ENCODE measurements around the gene SHISA7. TPM values are rescaled to one million over a fixed set of nuclear protein-coding genes. Genes with fewer than 3 reads are reported as not detected.

Gene SHISA7
- total and polyA plus RNA-seq, 2 experiments from 2014 or later, result not detected

DNA sequence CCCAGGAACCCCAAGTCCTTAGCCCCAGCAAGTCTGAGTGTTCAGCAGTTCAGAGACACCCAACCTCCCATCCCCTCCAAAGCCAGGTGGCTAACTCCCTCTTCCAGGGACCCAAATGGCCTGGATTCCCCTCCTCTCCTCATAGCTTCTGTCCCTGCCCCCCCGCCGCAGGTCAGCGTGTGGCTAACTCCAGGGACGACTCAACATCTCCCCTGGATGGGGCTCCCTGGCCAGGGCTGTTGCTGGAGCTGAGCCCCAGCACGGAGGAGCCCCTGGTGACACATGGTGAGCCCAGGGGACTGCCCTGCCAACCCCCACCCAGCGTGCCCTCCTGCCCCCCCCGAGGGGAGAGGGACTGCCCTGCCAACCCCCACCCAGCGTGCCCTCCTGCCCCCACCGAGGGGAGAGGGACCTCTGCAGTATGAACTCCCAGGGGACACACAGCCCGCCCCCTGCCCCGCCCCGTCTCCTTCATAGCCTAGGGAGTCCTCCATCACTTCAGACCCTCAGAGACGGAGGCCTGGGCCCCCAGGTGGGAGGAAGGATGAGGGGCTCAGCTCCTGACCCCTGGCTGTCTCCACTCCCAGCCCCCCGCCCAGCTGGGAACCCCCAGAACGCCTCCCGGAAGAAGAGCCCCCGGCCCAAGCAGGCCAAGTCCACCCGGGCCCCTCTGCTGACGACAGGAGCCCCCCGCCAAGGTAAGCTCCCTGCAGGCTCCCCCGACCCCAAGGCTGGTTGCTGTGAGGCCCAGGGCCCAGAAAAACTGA, 46.8 kb upstream of the SHISA7 start:
- H3K27ac ChIP-seq, result no peak overlapping the region
- H3K4me3 ChIP-seq, result no peak overlapping the region
- H3K9me3 ChIP-seq (ENCODE audit: low read depth), result no peaks in the 10 kb centered on the region
- TF ChIP-seq, protein P1, sequence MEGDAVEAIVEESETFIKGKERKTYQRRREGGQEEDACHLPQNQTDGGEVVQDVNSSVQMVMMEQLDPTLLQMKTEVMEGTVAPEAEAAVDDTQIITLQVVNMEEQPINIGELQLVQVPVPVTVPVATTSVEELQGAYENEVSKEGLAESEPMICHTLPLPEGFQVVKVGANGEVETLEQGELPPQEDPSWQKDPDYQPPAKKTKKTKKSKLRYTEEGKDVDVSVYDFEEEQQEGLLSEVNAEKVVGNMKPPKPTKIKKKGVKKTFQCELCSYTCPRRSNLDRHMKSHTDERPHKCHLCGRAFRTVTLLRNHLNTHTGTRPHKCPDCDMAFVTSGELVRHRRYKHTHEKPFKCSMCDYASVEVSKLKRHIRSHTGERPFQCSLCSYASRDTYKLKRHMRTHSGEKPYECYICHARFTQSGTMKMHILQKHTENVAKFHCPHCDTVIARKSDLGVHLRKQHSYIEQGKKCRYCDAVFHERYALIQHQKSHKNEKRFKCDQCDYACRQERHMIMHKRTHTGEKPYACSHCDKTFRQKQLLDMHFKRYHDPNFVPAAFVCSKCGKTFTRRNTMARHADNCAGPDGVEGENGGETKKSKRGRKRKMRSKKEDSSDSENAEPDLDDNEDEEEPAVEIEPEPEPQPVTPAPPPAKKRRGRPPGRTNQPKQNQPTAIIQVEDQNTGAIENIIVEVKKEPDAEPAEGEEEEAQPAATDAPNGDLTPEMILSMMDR (IDR thresholded peaks at IDR 0.05; ENCODE audit: low read depth, low read length), result no peak
- no peak for DNase-seq (ENCODE audit: low read depth in 1 of 2, low spot score in 1 of 2)
- no peaks in the 10 kb centered on the region for H3K36me3 ChIP-seq
- H3K4me1 ChIP-seq (ENCODE audit: low read depth), result peaks cover 23% of the 10 kb centered on the region
- H3K27me3 ChIP-seq, result no peaks in the 10 kb centered on the region

DNA sequence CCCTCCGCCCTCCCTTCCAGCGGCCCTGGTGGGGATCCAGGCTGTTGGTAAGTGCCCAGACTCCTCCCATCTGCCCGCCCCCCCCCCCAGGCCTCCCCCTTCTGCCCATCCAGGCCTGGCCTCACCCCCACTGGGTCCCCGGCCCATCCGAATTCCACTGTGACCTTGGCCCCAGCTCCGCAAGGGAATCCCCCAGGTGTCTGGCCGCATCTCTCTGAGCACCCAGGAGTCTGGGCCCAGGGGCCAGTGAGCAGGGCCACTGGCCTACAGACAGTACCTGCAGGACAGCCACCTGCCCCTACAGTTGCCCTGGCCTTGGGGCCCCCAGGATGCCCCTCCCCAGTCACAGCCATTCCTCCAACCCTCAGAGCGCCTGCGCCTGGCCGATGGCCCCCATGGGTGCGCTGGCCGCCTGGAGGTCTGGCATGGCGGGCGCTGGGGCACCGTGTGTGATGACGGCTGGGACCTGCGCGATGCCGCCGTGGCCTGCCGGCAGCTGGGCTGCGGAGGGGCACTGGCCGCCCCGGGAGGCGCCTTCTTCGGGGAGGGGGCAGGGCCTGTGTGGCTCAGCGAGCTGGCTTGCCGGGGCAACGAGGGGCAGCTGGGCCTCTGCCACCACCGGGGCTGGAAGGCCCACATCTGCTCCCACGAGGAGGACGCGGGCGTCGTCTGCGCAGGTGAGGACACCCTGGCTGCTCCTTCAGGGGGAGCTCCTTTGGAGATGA, 46.0 kb upstream of the SHISA7 start:
- no peak overlapping the region for H3K27ac ChIP-seq
- no peaks in the 10 kb centered on the region for H3K36me3 ChIP-seq
- no peaks in the 10 kb centered on the region for H3K27me3 ChIP-seq
- no peaks in the 10 kb centered on the region for H3K9me3 ChIP-seq (ENCODE audit: low read depth)
- TF ChIP-seq, protein P1 (IDR thresholded peaks at IDR 0.05; ENCODE audit: low read depth, low read length), result no peak
- peaks cover 23% of the 10 kb centered on the region for H3K4me1 ChIP-seq (ENCODE audit: low read depth)
- peak in 1 of 2 donors; percentile 38 for DNase-seq (ENCODE audit: low read depth in 1 of 2, low spot score in 1 of 2)
- no peak overlapping the region for H3K4me3 ChIP-seq

DNA sequence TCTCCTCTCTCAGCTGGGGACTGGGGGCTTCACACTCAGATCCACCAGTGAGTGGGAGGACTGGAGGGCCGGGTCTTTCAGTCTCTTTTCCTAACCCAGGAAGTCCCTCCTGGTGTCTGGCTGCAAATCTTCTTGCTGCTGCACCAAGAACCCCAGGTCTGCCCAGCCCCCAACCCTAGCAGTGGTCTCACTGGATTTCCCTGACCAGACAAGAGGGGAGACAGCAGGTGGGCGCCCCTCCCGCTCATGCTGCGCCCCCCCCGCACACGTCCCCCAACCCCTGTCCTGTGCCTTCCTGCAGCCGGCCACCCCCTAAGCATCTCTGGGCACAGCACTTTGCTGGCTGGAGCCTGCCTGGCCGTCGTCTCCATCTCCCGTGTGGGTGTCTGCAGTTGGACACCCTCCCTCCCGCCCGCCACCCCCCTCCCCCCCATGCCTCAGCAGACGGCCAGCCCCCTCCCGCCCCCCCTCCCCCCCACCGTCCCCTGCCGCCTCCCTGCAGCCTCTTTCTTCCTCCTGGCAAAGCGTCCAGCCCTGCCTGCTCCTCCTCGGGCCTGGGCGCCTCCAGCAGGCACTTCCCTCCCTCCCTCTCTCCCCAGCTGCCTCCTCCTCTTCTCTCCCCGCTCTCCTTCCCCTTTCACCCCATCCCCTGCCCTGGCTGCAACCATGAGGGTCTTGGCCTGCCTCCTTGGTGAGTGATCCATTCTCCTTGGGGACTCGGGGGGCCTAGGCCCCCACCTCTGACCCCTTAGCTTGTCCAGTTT, 45.0 kb upstream of the SHISA7 start, which contains the start of gene SSC5D:
Gene SSC5D (plus strand): TSS at position 513 of the 764 bp plus-strand sequence. CDS start 154 bp downstream, at position 667.
- Histone ChIP-seq H3K36me3 (no peaks in the 10 kb centered on the region), H3K4me1 (ENCODE audit: low read depth) (peaks cover 23% of the 10 kb centered on the region), H3K27ac (peak within 1 kb of the TSS; percentile 90), H3K4me3 (no peak within 1 kb of the TSS), H3K27me3 (no peaks in the 10 kb centered on the region), H3K9me3 (ENCODE audit: low read depth) (no peaks in the 10 kb centered on the region)
- TF ChIP-seq, protein P1 (IDR thresholded peaks at IDR 0.05; ENCODE audit: low read depth, low read length), result no peak
- peak in 1 of 2 donors; percentile 76 for DNase-seq (ENCODE audit: low read depth in 1 of 2, low spot score in 1 of 2)

DNA sequence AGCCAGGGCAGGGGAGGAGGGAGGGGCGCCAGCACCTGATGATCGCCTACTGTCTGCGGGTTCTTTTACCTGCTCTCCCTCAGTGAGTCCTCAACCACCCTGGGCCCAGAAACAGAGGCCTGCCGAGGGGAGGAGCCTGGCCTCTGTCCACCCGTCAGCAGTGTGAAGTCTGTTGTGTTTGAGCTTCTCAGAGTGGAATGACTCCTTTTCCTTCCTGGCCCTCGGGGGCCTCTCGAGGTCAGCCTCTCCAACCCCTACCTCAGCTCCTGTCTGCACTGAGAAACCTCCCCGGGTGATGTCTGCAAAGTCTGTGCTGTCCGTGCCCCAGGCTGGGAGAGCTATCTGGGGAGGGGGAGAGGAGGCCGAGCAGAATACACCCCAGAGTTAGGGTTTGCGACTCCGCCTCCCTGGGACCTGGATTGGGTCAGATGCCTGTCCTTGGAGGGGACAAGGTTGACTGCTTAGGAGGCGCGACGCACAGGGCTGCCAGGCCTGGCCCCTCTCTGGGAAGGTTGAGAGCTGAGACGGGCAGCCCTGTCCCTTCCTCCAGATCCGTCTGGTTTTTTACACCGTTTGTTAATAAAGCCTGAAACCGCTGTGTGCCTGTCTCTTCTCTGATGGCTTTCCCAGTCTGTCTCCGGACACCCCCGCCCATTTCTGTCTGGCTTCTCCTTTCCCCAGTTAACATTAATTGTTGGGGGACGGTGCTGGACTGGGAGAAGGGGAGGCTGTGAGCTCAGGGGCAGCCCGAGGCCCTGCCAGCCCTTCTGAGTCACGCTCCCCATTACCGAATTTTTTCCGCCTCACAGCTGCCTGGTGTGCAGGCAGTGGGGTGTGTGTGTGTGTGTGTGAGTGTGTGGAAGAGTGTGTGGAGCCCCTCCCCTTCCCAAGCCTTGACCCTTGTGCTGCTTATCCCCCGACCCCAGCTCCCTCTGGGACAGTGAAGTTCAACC, 44.1 kb upstream of the SHISA7 start:
- H3K36me3 ChIP-seq, result no peaks in the 10 kb centered on the region
- peaks cover 23% of the 10 kb centered on the region for H3K4me1 ChIP-seq (ENCODE audit: low read depth)
- H3K9me3 ChIP-seq (ENCODE audit: low read depth), result no peaks in the 10 kb centered on the region
- peak; percentile 70 to 96 for DNase-seq (ENCODE audit: low read depth in 1 of 2, low spot score in 1 of 2)
- H3K27me3 ChIP-seq, result no peaks in the 10 kb centered on the region
- H3K27ac ChIP-seq, result peak overlapping the region; percentile 90
- TF ChIP-seq, protein P1 (IDR thresholded peaks at IDR 0.05; ENCODE audit: low read depth, low read length), result no peak
- peak overlapping the region; percentile 7 for H3K4me3 ChIP-seq
